ENCODE measurements around the gene SUPT7L.

The SUPT7L gene

DNA sequence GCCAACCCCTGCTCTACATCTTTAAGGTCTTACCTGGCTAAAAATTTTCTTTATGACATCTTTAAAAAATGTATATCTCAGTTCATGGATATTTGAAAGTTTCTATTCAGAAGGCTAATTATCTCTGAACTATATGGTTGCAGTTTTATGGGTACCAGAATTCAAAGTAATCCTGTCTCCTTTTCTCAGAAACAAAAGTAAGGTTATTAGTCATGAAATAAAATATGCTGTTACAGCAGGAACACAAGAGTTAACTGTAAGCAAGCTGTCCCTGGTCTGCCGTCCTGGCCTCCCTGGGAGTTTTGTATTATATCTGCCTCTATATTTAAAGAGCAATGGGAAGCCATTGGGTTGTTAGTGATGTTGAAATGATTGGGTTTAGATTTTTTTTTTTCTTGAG is 34.2 kb upstream of the SUPT7L start:
- TF ChIP-seq, protein P1, sequence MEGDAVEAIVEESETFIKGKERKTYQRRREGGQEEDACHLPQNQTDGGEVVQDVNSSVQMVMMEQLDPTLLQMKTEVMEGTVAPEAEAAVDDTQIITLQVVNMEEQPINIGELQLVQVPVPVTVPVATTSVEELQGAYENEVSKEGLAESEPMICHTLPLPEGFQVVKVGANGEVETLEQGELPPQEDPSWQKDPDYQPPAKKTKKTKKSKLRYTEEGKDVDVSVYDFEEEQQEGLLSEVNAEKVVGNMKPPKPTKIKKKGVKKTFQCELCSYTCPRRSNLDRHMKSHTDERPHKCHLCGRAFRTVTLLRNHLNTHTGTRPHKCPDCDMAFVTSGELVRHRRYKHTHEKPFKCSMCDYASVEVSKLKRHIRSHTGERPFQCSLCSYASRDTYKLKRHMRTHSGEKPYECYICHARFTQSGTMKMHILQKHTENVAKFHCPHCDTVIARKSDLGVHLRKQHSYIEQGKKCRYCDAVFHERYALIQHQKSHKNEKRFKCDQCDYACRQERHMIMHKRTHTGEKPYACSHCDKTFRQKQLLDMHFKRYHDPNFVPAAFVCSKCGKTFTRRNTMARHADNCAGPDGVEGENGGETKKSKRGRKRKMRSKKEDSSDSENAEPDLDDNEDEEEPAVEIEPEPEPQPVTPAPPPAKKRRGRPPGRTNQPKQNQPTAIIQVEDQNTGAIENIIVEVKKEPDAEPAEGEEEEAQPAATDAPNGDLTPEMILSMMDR (IDR thresholded peaks at IDR 0.05; ENCODE audit: low read depth, low read length): no peak
- no peaks in the 10 kb centered on the region for H3K9me3 ChIP-seq (ENCODE audit: insufficient read depth, low read length)

DNA sequence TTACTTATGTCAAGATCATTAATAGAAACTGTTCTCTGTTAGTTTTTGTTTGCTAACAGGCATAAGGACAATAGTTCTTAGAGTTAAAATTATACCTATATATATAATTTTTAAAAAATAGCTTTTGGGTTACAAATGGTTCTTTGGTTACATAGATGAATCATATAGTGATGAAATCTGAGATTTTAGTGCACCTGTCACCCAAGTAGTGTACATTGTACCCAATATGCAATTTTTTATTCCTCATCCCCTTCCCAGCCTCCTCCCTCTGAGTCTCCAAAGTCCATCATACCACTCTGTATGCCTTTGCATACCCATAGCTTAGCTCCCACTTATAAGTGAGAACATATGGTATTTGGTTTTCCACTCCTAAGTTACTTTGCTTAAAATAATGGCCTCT is 26.6 kb upstream of the SUPT7L start:
- no peaks in the 10 kb centered on the region for H4K20me1 ChIP-seq (ENCODE audit: insufficient read depth, low read length)
- H3K27me3 ChIP-seq (ENCODE audit: low read depth, low read length): no peaks in the 10 kb centered on the region
- no peak overlapping the region for H3K4me2 ChIP-seq (ENCODE audit: low read length)
- H3K79me2 ChIP-seq (ENCODE audit: low read length): no peaks in the 10 kb centered on the region
- no peaks in the 10 kb centered on the region for H3K4me1 ChIP-seq (ENCODE audit: low read length)
- H3K36me3 ChIP-seq (replicated peaks; ENCODE audit: low read depth, low read length): peaks cover 14% of the 10 kb centered on the region
- H3K4me3 ChIP-seq (ENCODE audit: low read length): no peak overlapping the region
- no peaks in the 10 kb centered on the region for H3K9me3 ChIP-seq (ENCODE audit: insufficient read depth, low read length)
- no peak overlapping the region for H3K27ac ChIP-seq (ENCODE audit: low read length)
- no peak overlapping the region for H2AFZ ChIP-seq (ENCODE audit: low read depth, low read length)
- no peak for TF ChIP-seq EZH2phosphoT487 (IDR thresholded peaks at IDR 0.05; ENCODE audit: low read depth)
- TF ChIP-seq, protein P1 (IDR thresholded peaks at IDR 0.05; ENCODE audit: low read depth, low read length): no peak
- H3K9ac ChIP-seq (ENCODE audit: low read length): no peak overlapping the region

More for the DNA sequence above, 34.2 kb upstream of the SUPT7L start:
- H3K4me2 ChIP-seq (ENCODE audit: low read length): no peak overlapping the region
- H3K4me3 ChIP-seq (ENCODE audit: low read length): no peak overlapping the region
- peaks cover 8% of the 10 kb centered on the region for H3K36me3 ChIP-seq (replicated peaks; ENCODE audit: low read depth, low read length)
- no peak overlapping the region for H3K9ac ChIP-seq (ENCODE audit: low read length)
- no peaks in the 10 kb centered on the region for H3K79me2 ChIP-seq (ENCODE audit: low read length)
- H4K20me1 ChIP-seq (ENCODE audit: insufficient read depth, low read length): no peaks in the 10 kb centered on the region
- no peaks in the 10 kb centered on the region for H3K27me3 ChIP-seq (ENCODE audit: low read depth, low read length)
- H2AFZ ChIP-seq (ENCODE audit: low read depth, low read length): no peak overlapping the region
- no peak overlapping the region for H3K27ac ChIP-seq (ENCODE audit: low read length)
- H3K4me1 ChIP-seq (ENCODE audit: low read length): no peaks in the 10 kb centered on the region

DNA sequence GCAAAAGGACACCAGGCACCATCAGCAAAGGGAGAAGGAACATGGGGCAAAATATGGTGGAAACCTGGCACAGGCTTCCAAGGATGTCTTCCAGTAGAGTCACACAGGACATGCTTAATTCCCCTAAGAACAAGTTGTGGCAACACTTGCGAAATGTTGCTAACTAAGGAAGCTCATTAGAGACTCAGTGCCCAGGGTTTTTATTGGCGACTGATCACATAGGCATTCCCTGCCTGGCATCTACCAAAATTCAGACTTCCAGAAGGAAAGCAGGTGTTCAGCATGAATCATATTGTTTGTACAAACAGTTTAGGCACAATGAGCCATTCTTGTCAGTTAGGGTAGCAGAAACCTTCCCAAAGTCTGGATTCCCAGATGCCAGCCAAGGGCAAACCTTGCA is 26.0 kb upstream of the SUPT7L start:
- Histone ChIP-seq H3K4me3 (ENCODE audit: low read length) (no peak overlapping the region), H3K9me3 (ENCODE audit: insufficient read depth, low read length) (no peaks in the 10 kb centered on the region), H4K20me1 (ENCODE audit: insufficient read depth, low read length) (no peaks in the 10 kb centered on the region), H3K9ac (ENCODE audit: low read length) (no peak overlapping the region), H2AFZ (ENCODE audit: low read depth, low read length) (no peak overlapping the region), H3K4me2 (ENCODE audit: low read length) (no peak overlapping the region), H3K27ac (ENCODE audit: low read length) (no peak overlapping the region), H3K79me2 (ENCODE audit: low read length) (no peaks in the 10 kb centered on the region), H3K36me3 (replicated peaks; ENCODE audit: low read depth, low read length) (peaks cover 14% of the 10 kb centered on the region), H3K27me3 (ENCODE audit: low read depth, low read length) (no peaks in the 10 kb centered on the region), H3K4me1 (ENCODE audit: low read length) (no peaks in the 10 kb centered on the region)
- TF ChIP-seq, protein P1 (IDR thresholded peaks at IDR 0.05; ENCODE audit: low read depth, low read length): no peak
- TF ChIP-seq EZH2phosphoT487 (IDR thresholded peaks at IDR 0.05; ENCODE audit: low read depth): no peak

DNA sequence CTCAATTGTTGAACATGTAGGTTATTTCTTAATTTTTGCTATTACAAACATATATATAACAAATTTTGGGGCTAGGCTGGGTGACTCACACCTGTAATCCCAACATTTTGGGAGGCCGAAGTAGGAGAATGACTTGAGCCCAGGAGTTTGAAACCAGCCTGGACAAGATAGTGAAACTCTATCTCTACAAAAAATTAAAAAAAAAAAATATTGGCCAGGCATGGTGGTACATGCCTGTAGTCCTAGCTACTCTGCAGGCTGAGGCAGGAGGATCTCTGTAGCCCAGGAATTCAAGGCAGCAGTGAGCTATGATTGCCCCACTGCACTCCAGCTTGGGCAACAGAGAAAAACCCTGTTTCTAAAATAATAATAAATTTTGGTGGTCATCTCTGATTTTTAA is 23.8 kb upstream of the SUPT7L start:
- no peak overlapping the region for H3K27ac ChIP-seq (ENCODE audit: low read length)
- H3K36me3 ChIP-seq (replicated peaks; ENCODE audit: low read depth, low read length): peaks cover 18% of the 10 kb centered on the region
- H3K9ac ChIP-seq (ENCODE audit: low read length): no peak overlapping the region
- no peaks in the 10 kb centered on the region for H3K4me1 ChIP-seq (ENCODE audit: low read length)
- no peak for TF ChIP-seq EZH2phosphoT487 (IDR thresholded peaks at IDR 0.05; ENCODE audit: low read depth)
- TF ChIP-seq, protein P1 (IDR thresholded peaks at IDR 0.05; ENCODE audit: low read depth, low read length): no peak
- no peak overlapping the region for H3K4me3 ChIP-seq (ENCODE audit: low read length)
- H3K9me3 ChIP-seq (ENCODE audit: insufficient read depth, low read length): no peaks in the 10 kb centered on the region
- H3K4me2 ChIP-seq (ENCODE audit: low read length): no peak overlapping the region
- no peak overlapping the region for H2AFZ ChIP-seq (ENCODE audit: low read depth, low read length)
- no peaks in the 10 kb centered on the region for H3K79me2 ChIP-seq (ENCODE audit: low read length)
- no peaks in the 10 kb centered on the region for H4K20me1 ChIP-seq (ENCODE audit: insufficient read depth, low read length)
- H3K27me3 ChIP-seq (ENCODE audit: low read depth, low read length): no peaks in the 10 kb centered on the region
